Colonic mucosa (tissue), 4 donors: ENCODE measurements around the gene DHRSX. TPM values are rescaled to one million over a fixed set of nuclear protein-coding genes. Genes with fewer than 3 reads are reported as not detected.
"Not testable (repeated sequence)": the region's sequence is repeated elsewhere in the genome, so short reads cannot be mapped to it uniquely, and the experiment has no call there.

Experiments
- DNase-seq: peaks from one replicate; pipeline ENCODE4 v3.0.0-alpha.2; 2020
- H3K27ac ChIP-seq: fragments of 200-600 bp; one replicate; pipeline ENCODE4 v1.8.0; 2021
- H3K27me3 ChIP-seq: fragments of 200-600 bp; one replicate; pipeline ENCODE4 v1.8.0; 2021
- H3K36me3 ChIP-seq: fragments of 200-600 bp; one replicate; pipeline ENCODE4 v1.8.0; 2021
- H3K4me1 ChIP-seq: fragments of 200-600 bp; one replicate; pipeline ENCODE4 v1.8.0; 2021; ENCODE audit warnings: mild to moderate bottlenecking
- H3K4me3 ChIP-seq: fragments of 200-600 bp; one replicate; pipeline ENCODE4 v1.8.0; 2021
- H3K9ac ChIP-seq, 2 donors: one replicate each; pipeline ENCODE4 v1.7.0; 2013; ENCODE audit warnings: control low read depth in 2 of 2, low read depth in 2 of 2, low read length in 2 of 2
- H3K9me3 ChIP-seq: fragments of 200-600 bp; one replicate; pipeline ENCODE4 v1.8.0; 2021
- CTCF ChIP-seq: fragments of 200-600 bp; IDR thresholded peaks from one replicate; pipeline ENCODE4 v1.8.0; 2022; ENCODE audit warnings: antibody characterized with exemption, mild to moderate bottlenecking
- intact Hi-C: fragments of 100-400 bp; cut with DNase I; formaldehyde crosslinking; loops from one replicate; pipeline ENCODE4 v1.14.1; 2022
- total RNA-seq, 2 donors: library from RNA; stranded (reverse); fragmentation: NEBNext Ultra II Directional in 1 of 2; extraction: Animal tissue kit (Norgen Biotek cat#: 25700) in 1 of 2; gene quantifications; one replicate each; pipeline ENCODE4 v1.2.1, GENCODE V29; 2021
- donor health status: healthy.
- donor health status: DM: no; HTN: no; CAD: no.
- donor health status: DM: no; HTN: no; CAD: no.

The DHRSX gene
- total RNA-seq, 2 donors from 2014 or later, result 28.6 to 43.3 TPM

- Histone ChIP-seq H3K4me3 (no peak overlapping the region), H3K27me3 (no peaks in the 10 kb centered on the region), H3K9me3 (no peaks in the 10 kb centered on the region), H3K9ac (no peak overlapping the region), H3K4me1 (no peaks in the 10 kb centered on the region), H3K36me3 (no peaks in the 10 kb centered on the region), H3K27ac (no peak overlapping the region)
- no peak for DNase-seq
- intact Hi-C loops, result no loop called here
- no peak for TF ChIP-seq CTCF
Observed at GRCh38 chrX:2251211-2251610, 249.6 kb downstream of the DHRSX start.

DNA sequence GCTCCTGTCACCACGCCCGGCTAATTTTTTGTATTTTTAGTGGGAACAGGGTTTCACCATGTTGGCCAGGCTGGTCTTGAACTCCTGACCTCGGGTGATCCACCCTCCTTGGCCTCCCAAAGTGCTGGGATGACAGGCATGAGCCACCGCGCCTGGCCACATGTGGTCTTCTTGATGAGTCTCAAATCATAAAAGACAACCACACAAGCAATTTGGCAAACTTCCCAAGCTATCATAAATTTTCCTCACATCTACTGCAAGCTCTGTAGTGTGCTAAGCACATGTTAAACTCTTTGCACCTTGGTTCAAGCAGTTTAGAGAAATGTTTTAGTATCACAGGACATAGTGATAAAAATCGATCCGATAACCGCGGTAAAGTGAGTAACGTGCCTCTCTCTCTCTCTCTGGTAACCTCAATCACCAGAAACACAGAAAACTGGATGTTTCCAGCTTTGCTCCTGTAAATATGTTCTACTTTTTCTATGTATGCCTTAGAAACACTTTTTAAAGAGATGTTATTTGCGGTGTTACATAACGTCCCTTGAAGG is 256.8 kb downstream of the DHRSX start:
- no peak overlapping the region for H3K27ac ChIP-seq
- no peak overlapping the region for H3K4me3 ChIP-seq
- no peak for TF ChIP-seq CTCF
- no peak overlapping the region for H3K9ac ChIP-seq
- H3K4me1 ChIP-seq, result no peaks in the 10 kb centered on the region
- intact Hi-C loops, result no loop called here
- no peak for DNase-seq
- no peaks in the 10 kb centered on the region for H3K27me3 ChIP-seq
- H3K36me3 ChIP-seq, result no peaks in the 10 kb centered on the region
- H3K9me3 ChIP-seq, result no peaks in the 10 kb centered on the region

- H3K4me3 ChIP-seq, result no peak overlapping the region
- TF ChIP-seq CTCF, result no peak
- no peaks in the 10 kb centered on the region for H3K9me3 ChIP-seq
- no peak overlapping the region for H3K9ac ChIP-seq
- no peaks in the 10 kb centered on the region for H3K27me3 ChIP-seq
- no peaks in the 10 kb centered on the region for H3K4me1 ChIP-seq
- intact Hi-C loops, result no loop called here
- no peaks in the 10 kb centered on the region for H3K36me3 ChIP-seq
- no peak overlapping the region for H3K27ac ChIP-seq
- no peak for DNase-seq
Observed at GRCh38 chrX:2242980-2243379, 257.8 kb downstream of the DHRSX start.

GRCh38 chrX:2242326-2242725 is 258.4 kb downstream of the DHRSX start:
- no peaks in the 10 kb centered on the region for H3K4me1 ChIP-seq
- no peaks in the 10 kb centered on the region for H3K27me3 ChIP-seq
- no peaks in the 10 kb centered on the region for H3K9me3 ChIP-seq
- no peak for TF ChIP-seq CTCF
- no peak for DNase-seq
- intact Hi-C loops, result no loop called here
- H3K9ac ChIP-seq, result no peak overlapping the region
- H3K4me3 ChIP-seq, result no peak overlapping the region
- no peaks in the 10 kb centered on the region for H3K36me3 ChIP-seq
- H3K27ac ChIP-seq, result no peak overlapping the region

GRCh38 chrX:2241496-2241895 is 259.3 kb downstream of the DHRSX start:
- DNase-seq, H3K36me3 ChIP-seq, H3K27ac ChIP-seq: not testable (repeated sequence)

GRCh38 chrX:2240761-2241160 is 260.0 kb downstream of the DHRSX start:
- H3K9me3 ChIP-seq, H3K36me3 ChIP-seq, H3K9ac ChIP-seq, H3K27ac ChIP-seq, H3K4me3 ChIP-seq, H3K27me3 ChIP-seq, H3K4me1 ChIP-seq, DNase-seq, intact Hi-C loops: not testable (repeated sequence)

More at GRCh38 chrX:2241496-2241895, 259.3 kb downstream of the DHRSX start:
- H3K4me1 ChIP-seq, H3K9ac ChIP-seq, intact Hi-C loops, H3K9me3 ChIP-seq, H3K4me3 ChIP-seq, H3K27me3 ChIP-seq: not testable (repeated sequence)
